Small intestine (tissue), 7 donors: Measurements from ENCODE around the gene PAXX. TPM values are rescaled to one million over a fixed set of nuclear protein-coding genes. Genes with fewer than 3 reads are reported as not detected.

ENCODE experiments used
- DNase-seq, 2 donors: peaks; one replicate each; pipeline versions ENCODE4 v3.0.0 to v3.0.0-alpha.2; 2013
- FAIRE-seq: peaks from 2 replicates; lab custom pipeline; 2012; peaks lifted over from hg19 to GRCh38; lab: Jason Lieb, UNC
- H3K27ac ChIP-seq, 3 donors: one replicate each; pipeline ENCODE4 v1.5.1; 2013; ENCODE audit warnings: low read length in 2 of 3, mild to moderate bottlenecking in 2 of 3, control low read depth in 1 of 3, inconsistent platforms in 1 of 3, low read depth in 1 of 3, moderate library complexity in 1 of 3
- H3K27me3 ChIP-seq, 3 donors: one replicate each; pipeline ENCODE4 v1.6.1; 2013; ENCODE audit warnings: low read length in 3 of 3, inconsistent platforms in 1 of 3; ENCODE audit not compliant: control insufficient read depth in 3 of 3, insufficient read depth in 3 of 3
- H3K36me3 ChIP-seq, 3 donors: one replicate each; pipeline ENCODE4 v1.6.1; 2013; ENCODE audit warnings: low read length in 3 of 3, inconsistent platforms in 1 of 3, low read depth in 1 of 3, mild to moderate bottlenecking in 1 of 3, moderate library complexity in 1 of 3; ENCODE audit not compliant: control insufficient read depth in 3 of 3, insufficient read depth in 2 of 3
- H3K4me1 ChIP-seq, 3 donors: one replicate each; pipeline ENCODE4 v1.6.1; 2013; ENCODE audit warnings: low read length in 2 of 3, inconsistent platforms in 1 of 3, low read depth in 1 of 3, mild to moderate bottlenecking in 1 of 3, moderate library complexity in 1 of 3; ENCODE audit not compliant: control insufficient read depth in 3 of 3, insufficient read depth in 2 of 3
- H3K4me3 ChIP-seq, 3 donors: one replicate each; pipeline ENCODE4 v1.5.1; 2013; ENCODE audit warnings: low read length in 3 of 3, control low read depth in 1 of 3, inconsistent platforms in 1 of 3, low read depth in 1 of 3, mild to moderate bottlenecking in 1 of 3, moderate library complexity in 1 of 3
- H3K9me3 ChIP-seq, 2 donors: one replicate each; pipeline ENCODE4 v1.6.1; 2013; ENCODE audit warnings: low read depth in 1 of 2, low read length in 1 of 2; ENCODE audit not compliant: control insufficient read depth in 2 of 2, insufficient read depth in 1 of 2
- WGBS, 3 donors: extraction: QIAGEN DNeasy Blood & Tissue Kit; methylation state at CpG; one replicate each; pipeline ENCODE4 v1.1.7; 2013; 5-methylcytosine and 5-hydroxymethylcytosine counted together
- polyA plus RNA-seq, 4 donors: library from polyadenylated mRNA; stranded (reverse) in 3 of 4; unstranded in 1 of 4; fragments of 200-250 nt in 3 of 4; fragments of 120-200 nt in 1 of 4; gene quantifications; one replicate each; pipeline versions ENCODE4 v1.2.1 to v1.2.3, GENCODE V29; 2013
- donor health status: healthy with polysubstance abuse.
- donor health status: control.
- donor health status: control.
- donor health status: Bipolar disorder and iron deficiency.
- donor health status: healthy.

Gene PAXX
- polyA plus RNA-seq, 4 donors: 33.7 to 85.9 (median 75.5) TPM

- Histone ChIP-seq H3K4me1 (no peaks in the 10 kb centered on the region), H3K9me3 (peaks cover 0 to 4% of the 10 kb centered on the region in 2 donors), H3K36me3 (peaks cover 2 to 75% (median 4%) of the 10 kb centered on the region in 3 donors), H3K4me3 (no peak overlapping the region), H3K27ac (no peak overlapping the region), H3K27me3 (no peaks in the 10 kb centered on the region)
- FAIRE-seq: no peak
- DNase-seq: no peak
- WGBS, 3 donors: 89 to 91% (median 91%) methylated on average over 26 to 39 of the region's 39 CpGs
Measured at GRCh38 chr9:137011907-137012675, 19.9 kb downstream of the PAXX start.

GRCh38 chr9:137012694-137013570 is 20.7 kb downstream of the PAXX start:
- DNase-seq: no peak
- H3K27me3 ChIP-seq: no peaks in the 10 kb centered on the region
- peaks cover 0 to 4% of the 10 kb centered on the region in 2 donors for H3K9me3 ChIP-seq
- no peak overlapping the region for H3K4me3 ChIP-seq
- 90 to 96% (median 96%) methylated on average over 37 to 67 of the region's 67 CpGs for WGBS, 3 donors
- no peak overlapping the region for H3K27ac ChIP-seq
- H3K36me3 ChIP-seq: peaks cover 2 to 79% (median 7%) of the 10 kb centered on the region in 3 donors
- no peaks in the 10 kb centered on the region for H3K4me1 ChIP-seq
- no peak for FAIRE-seq

DNA sequence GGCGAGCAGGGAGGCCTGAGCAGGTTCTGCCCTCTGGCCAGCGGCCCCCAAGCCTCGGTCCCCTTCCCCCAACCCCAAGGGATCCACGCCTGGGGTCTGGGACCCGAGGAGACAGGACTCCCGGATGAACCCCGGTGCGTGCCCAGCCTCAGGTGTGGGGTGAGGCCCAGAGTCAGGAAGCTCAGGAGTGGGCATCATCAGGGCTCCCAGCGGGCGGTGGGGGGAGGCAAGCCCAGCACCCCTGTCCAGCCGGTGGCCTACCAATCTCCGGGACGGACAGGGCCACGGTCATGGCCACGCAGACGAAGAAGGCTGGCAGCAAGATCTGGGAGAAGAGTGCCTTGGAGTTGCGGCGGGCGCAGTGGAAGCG is 21.3 kb downstream of the PAXX start:
- H3K4me1 ChIP-seq: no peaks in the 10 kb centered on the region
- no peak overlapping the region for H3K27ac ChIP-seq
- H3K27me3 ChIP-seq: no peaks in the 10 kb centered on the region
- FAIRE-seq (no peak), DNase-seq (no peak)
- peaks cover 0 to 4% of the 10 kb centered on the region in 2 donors for H3K9me3 ChIP-seq
- peaks cover 2 to 78% (median 7%) of the 10 kb centered on the region in 3 donors for H3K36me3 ChIP-seq
- no peak overlapping the region for H3K4me3 ChIP-seq
- 94 to 96% (median 94%) methylated on average over 11 to 20 of the region's 20 CpGs for WGBS, 3 donors

- FAIRE-seq (no peak), DNase-seq (no peak)
- Histone ChIP-seq H3K4me1 (no peaks in the 10 kb centered on the region), H3K27me3 (no peaks in the 10 kb centered on the region), H3K27ac (no peak overlapping the region), H3K36me3 (peaks cover 2 to 81% (median 7%) of the 10 kb centered on the region in 3 donors), H3K4me3 (no peak overlapping the region), H3K9me3 (peaks cover 0 to 4% of the 10 kb centered on the region in 2 donors)
- WGBS, 3 donors: 88 to 93% (median 91%) methylated on average over 19 to 23 of the region's 23 CpGs
Measured at GRCh38 chr9:137014166-137014565, 21.9 kb downstream of the PAXX start.

DNA sequence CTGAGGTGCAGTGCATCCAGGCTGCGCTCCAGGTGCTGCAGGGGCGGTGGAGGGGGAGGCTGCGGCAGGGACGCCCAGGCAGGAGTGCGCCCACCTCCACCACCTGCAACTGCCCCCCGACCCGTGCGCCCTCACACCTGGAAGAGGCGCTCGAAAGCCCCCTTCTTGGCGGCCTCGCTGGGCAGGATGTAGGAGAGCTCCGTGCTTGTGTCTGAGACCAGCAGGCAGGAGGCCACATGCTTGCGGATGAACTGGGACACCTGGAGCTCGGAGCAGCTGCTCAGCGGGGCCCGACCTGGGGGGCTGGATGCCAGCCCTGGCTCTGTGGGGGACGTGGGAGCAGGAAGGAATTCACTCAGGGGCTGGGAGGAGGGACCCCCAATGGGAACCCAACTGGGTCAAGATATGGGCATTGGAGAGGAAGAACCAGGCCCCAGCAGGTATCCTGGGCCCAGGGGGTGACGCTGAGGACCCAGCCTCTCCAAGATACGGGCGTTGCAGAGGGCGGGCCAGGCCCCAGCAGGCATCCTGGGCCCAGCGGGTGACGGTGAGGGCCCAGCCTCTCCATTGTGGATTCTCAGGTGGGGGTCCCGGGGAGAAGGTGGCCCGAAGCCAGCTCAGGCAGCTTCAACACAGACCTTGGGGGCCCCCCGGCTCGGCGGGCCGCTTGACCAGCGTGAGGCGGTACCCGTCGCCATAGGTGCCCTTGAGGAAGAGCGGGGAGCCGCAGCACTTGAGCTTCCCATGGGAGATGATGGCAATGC is 22.7 kb downstream of the PAXX start:
- Histone ChIP-seq H3K4me3 (no peak overlapping the region), H3K36me3 (peaks cover 2 to 78% (median 7%) of the 10 kb centered on the region in 3 donors), H3K4me1 (no peaks in the 10 kb centered on the region), H3K27me3 (no peaks in the 10 kb centered on the region), H3K27ac (no peak overlapping the region), H3K9me3 (peaks cover 0 to 4% of the 10 kb centered on the region in 2 donors)
- 94 to 96% (median 95%) methylated on average over 32 to 36 of the region's 36 CpGs for WGBS, 3 donors
- DNase-seq: no peak
- no peak for FAIRE-seq

- no peak for FAIRE-seq
- no peaks in the 10 kb centered on the region for H3K4me1 ChIP-seq
- H3K4me3 ChIP-seq: no peak overlapping the region
- no peaks in the 10 kb centered on the region for H3K27me3 ChIP-seq
- DNase-seq: no peak
- H3K9me3 ChIP-seq: peaks cover 0 to 4% of the 10 kb centered on the region in 2 donors
- peaks cover 2 to 78% (median 7%) of the 10 kb centered on the region in 3 donors for H3K36me3 ChIP-seq
- H3K27ac ChIP-seq: no peak overlapping the region
- 95 to 98% (median 98%) methylated on average over 14 to 25 of the region's 25 CpGs for WGBS, 3 donors
Measured at GRCh38 chr9:137015540-137015930, 23.3 kb downstream of the PAXX start.

DNA sequence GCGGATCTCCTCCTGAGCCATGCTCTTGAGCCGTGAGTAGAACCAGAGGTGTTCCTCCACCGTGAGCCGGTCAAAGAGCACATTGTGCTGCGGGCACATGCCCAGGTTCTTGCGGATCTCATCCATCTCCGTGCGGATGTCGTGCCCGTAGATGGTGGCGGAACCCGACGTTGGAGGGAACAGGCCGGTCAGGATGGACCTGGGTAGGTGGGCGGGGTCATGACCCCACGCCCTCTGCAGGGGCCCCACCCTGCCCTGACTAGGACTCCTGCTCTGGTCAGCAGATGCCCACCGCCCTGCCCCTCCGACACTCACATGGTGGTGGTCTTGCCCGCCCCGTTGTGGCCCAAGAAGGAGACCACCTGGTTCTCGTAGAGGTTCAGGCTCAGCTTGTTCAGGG is 23.8 kb downstream of the PAXX start:
- 95 to 96% (median 96%) methylated on average over 15 to 21 of the region's 21 CpGs for WGBS, 3 donors
- Histone ChIP-seq H3K36me3 (peaks cover 2 to 79% (median 7%) of the 10 kb centered on the region in 3 donors), H3K4me1 (no peaks in the 10 kb centered on the region), H3K27me3 (no peaks in the 10 kb centered on the region), H3K4me3 (no peak overlapping the region), H3K27ac (no peak overlapping the region), H3K9me3 (peaks cover 0 to 4% of the 10 kb centered on the region in 2 donors)
- no peak for FAIRE-seq
- no peak for DNase-seq

DNA sequence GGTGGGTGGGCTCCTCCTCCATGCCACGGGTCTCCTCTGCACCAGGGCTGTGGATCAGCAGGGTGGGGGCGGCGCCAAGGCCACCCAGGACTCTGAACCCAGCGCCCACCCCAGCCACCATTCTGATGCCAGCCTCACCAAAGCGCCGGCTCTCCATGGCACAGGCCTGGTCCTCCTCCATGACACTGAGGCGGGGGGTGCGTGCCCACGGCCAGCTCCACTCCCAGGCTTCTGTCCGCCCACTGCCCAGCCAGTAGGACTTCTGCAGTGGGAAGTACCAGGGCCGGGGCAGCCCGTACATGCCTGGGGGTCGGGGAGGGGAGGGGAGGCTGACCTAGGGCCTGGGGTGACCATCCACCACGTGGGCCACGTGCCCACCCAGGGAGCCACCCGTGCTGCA is 24.2 kb downstream of the PAXX start:
- no peak overlapping the region for H3K4me3 ChIP-seq
- no peaks in the 10 kb centered on the region for H3K27me3 ChIP-seq
- peaks cover 0 to 4% (median 0%) of the 10 kb centered on the region in 3 donors for H3K4me1 ChIP-seq
- no peak for DNase-seq
- H3K27ac ChIP-seq: no peak overlapping the region
- H3K9me3 ChIP-seq: peaks cover 0 to 4% of the 10 kb centered on the region in 2 donors
- 96 to 97% (median 97%) methylated on average over 13 to 16 of the region's 16 CpGs for WGBS, 3 donors
- H3K36me3 ChIP-seq: peaks cover 2 to 75% (median 3%) of the 10 kb centered on the region in 3 donors
- no peak for FAIRE-seq
